ENCODE measurements around the gene ITPK1. TPM values are rescaled to one million over a fixed set of nuclear protein-coding genes. Genes with fewer than 3 reads are reported as not detected.
A peak's percentile ranks its signal among the peaks of the same experiment; 100 is the strongest.

The ITPK1 gene
- total RNA-seq, 1 experiment from 2014 or later = 80.3 TPM

DNA sequence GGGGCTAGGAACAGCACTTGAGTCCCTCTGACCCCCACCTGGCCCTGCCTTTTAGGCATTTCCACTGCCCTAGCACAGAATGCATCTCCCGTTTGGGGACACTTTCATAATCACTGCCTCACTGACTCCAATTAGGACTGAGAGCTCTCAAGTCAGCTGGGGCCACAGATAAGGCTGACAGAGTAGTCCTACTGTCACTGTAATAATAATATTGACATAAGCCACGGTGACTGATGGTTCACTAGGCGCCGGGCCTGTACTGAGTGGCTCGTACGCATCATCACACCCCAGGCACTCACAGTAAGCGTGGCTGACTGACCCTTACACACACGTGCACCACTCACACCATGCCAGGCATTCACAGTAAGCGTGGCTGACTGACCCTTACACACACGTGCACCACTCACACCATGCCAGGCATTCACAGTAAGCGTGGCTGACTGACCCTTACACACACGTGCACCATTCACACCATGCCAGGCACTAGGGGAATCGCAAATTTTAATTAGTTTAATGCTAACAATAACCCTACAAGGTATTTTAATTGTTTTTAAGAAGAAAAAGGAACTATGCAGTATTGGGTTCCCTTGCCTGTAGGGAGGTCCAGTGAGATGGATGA, 105.1 kb downstream of the ITPK1 start:
- no peak for DNase-seq (ENCODE audit: low spot score)

DNA sequence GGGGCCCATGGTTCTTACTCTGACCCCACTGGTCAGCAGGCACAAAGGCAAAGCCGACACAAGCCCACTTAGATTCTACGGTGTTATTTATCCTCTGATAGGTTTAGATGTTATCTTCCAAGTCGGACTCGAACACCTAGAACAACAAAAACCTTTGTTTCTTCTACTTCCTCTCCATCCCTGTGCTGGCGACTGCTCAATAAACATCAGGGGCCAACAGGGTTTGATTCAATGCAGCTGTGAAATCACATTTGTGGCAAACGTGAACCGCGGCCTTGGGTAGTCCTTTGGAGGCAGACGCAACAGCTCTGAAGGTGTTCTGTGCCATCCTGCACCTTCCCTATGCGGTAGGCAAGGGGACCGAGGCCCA, 105.6 kb downstream of the ITPK1 start:
- peak; percentile 25 for DNase-seq (ENCODE audit: low spot score)

DNA sequence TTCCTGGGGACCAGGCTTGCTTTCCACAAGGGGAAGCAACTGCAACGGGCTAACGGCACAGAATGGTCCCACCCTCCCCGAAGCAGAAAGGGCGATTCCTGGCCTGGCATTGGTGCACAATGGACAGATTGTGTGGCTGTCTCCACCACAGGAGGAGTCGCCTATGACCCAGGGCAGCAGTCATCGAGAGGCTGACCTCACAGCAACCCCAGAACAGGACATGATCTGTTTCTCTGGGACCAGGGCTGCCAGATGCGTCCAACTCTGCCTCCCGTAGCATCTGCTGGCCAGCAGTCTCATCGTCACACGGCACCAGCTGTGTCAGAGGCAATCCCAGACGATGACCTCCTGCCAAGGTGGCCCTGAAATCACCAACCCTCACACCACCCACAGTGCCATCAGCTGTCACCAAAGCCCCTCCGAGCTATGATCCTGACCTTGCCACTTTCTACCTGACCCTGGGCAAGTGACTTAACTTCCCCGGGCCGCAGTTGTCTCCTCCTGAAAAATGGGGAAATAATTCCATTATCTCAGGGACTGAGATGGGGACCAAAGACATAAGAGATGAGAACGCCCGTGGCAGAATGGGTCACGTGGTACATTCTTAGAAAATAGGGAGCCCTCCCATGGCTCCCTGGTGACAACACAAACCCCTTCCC, 106.1 kb downstream of the ITPK1 start:
- peak; percentile 45 for DNase-seq (ENCODE audit: low spot score)

DNA sequence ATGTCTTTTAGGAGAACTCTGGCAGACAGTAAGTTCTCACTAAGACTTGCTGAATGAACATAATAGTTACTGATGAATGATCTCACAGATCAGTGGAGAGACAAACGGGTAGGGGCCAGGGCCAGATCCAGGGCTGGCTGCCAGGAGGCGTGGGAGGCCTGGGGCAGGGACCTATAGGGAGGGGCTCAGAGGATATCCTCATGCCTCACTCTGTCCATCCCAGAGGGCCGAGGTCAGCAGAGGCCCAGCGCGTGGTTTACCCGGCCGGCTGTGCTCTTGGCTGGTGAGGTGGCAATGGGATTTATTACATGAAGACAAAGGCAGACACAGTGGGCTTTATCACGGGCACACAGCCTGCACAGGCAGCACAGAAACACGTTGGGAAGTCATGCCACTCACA, 107.3 kb downstream of the ITPK1 start:
- no peak for DNase-seq (ENCODE audit: low spot score)

DNA sequence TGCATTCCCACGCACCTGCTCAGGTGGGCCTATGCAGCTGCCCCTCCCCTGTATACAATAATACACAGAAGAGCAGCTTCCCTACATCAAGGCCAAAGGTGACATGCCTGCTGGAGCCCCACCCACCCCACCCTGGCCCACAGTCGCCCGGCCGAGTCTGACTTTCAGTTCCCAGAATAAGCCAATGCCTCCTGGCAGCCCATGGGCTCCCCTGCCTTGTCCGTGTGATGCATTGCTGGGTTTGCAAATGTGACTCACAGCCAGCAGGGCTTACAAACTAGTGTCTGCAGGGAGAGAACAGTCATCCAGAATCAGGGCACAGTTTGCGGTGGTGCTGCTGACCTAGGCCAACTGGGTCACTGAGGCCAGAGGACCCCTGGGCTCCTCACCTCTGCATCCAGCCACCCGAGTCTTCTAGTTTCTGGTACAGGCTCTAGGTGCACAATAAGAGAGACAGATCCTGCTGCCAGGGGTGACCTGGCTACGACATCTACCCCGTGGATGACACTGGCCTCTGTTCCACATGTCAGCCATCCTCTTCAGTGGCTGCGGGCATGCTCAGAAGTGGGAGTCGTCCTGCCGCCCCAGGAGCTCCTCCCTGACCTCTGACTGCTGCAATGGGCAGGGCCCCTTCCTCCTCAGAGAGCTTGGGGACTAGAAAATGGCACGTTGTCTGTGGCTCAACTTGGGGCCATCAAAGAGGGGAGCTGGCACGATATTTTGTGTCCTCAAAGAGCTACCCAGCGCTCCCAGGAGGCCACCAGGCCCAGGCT, 108.3 kb downstream of the ITPK1 start:
- no peak for DNase-seq (ENCODE audit: low spot score)

DNA sequence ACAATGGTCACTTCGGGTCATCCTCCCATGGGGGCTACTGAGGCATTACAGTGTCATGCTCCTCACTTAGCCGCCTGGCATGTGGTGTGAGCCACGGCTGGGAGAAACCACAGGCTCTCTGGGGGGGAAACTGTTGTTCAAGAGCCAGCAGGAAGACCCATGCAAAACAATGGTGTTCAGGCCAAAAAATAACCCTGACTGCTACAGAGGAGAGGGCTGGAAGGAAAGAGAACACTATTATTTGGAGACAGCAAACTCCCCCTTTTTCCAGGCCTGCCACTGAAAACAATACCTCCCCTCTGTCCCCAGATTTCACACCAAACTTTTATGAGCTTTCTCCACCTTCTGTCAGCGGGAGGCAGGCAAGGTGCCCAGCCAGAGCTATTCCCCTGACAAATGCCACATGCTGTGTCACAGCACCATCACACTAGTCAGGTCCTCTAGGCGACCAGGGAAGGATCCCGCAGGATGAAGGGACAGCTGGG, 109.1 kb downstream of the ITPK1 start:
- no peak for DNase-seq (ENCODE audit: low spot score)

DNA sequence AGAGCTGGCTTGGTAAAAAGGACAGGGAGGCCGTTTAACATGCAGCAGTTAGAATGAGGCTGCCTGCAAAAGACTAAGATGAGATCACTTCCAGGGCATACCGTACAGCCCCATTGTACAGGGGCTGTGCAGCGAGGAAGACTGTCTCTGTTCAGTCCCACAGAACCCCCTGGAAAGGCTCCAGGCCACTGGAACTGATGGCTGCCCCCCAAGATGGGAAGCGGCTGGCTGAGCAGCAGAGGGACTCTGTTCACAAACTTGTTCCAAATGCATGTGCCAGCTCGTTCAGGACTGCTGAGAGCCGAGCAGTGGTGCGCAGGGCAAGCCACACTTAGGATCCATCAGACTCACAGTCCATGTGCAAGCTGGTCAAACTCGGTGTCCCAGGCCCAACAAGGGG, 109.9 kb downstream of the ITPK1 start:
- no peak for DNase-seq (ENCODE audit: low spot score)

DNA sequence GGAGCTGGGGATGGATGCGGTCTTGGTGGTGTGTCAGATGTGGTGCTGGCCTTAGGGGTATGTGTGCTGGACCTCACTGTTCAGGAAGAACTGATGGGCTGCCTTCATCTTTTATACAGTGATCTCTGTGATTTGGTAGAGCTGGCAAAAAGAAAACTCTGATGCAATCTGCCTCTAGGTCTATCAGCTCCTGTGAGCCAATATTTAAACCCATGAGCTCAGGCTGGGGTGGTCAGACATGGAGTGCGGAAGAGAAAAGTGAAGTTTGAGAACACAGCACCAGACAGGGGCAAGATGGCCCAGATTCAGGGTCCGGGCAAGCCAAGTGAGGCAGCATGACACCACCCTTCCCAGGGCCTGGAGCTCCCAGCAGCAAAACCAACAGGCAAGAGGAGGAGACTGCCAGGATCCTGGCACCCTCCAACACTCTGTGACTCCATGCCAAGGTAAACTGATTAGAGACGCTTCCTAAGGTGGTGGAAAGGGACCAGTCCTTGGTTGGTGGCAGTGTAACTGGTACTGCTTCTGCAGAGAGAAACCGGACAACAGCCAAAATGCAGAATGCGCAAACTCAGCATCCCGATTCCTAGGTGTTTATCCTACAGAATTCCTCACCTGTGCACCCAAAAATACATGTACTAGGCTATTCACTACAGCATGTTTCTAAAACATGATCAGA, 110.5 kb downstream of the ITPK1 start:
- DNase-seq (ENCODE audit: low spot score) = no peak

DNA sequence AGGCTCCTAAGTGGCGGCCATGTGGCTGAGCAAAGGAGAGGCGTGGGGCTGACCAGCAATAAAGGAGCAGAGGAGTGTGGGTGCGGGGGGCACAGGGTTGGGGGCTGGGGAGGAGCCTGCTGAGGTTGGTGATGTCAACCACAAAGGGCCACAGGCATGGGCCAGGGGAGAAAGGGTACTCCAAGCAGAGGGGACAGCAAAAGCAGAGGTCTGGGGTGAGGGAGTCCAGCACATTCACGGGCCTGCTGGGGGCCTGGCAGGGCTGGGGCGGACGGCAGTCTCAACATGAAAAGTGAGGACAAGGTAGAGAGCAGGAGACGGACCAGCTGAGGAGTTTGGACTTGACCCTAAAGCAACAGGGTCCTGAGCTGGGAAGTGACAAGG, 111.0 kb downstream of the ITPK1 start:
- DNase-seq (ENCODE audit: low spot score) = no peak

DNA sequence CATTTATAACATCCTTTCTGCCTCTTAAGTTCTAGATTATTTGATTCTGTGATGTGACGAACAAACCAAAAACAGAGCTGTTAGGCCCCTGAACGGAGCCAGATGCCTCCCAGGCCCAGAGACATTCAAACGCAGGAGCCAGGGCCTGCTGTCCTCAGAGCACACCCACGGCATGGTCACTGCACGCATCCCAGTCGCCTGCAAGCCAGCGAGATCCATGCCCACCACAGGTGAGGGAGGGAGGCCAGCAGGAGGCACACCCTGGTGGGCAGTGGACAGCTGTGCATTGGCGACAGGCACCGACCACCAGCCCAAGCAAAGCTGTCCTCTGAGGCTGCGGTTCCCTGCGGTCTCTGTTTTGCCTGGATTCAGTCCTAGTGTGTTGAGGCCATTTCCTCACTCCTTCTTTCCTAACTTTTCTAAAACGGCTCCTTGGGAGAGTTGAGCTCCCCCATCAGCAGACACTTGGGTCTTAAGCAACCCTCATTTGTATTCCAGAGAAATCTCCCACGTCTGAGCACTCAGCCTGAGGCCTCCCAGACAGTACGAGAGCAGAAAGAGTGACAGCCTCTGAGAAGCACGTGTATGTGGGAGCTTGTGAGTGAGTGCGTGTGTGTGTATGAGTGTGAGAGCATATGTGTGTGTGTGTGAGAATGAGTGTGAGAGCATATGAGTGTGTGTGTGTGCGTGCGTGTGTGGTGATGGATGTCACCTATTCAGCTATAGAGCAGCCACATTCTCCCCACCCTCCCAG, 111.6 kb downstream of the ITPK1 start:
- DNase-seq (ENCODE audit: low spot score) = no peak

DNA sequence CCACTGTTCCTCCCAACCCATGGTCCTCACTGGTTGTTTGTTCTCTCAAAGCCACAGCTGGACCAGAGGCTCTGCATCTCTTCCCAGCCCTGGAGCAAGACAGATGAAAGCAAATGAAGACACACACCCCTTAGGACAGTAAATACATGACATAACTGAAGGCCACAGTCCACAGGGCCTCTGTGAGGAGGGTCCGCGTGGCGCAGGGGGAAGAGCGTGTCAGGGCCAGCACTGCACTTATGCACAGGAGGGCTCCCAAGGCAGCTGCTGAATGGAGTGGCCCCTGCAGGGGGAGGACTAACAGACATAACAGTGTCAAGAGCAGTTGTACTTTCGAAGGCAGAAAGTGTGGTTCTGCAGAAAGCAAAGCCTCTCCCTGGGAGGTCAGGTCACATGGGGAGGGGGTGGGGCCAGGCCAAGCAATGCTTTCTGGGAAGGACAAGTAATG, 112.8 kb downstream of the ITPK1 start:
- no peak for DNase-seq (ENCODE audit: low spot score)

DNA sequence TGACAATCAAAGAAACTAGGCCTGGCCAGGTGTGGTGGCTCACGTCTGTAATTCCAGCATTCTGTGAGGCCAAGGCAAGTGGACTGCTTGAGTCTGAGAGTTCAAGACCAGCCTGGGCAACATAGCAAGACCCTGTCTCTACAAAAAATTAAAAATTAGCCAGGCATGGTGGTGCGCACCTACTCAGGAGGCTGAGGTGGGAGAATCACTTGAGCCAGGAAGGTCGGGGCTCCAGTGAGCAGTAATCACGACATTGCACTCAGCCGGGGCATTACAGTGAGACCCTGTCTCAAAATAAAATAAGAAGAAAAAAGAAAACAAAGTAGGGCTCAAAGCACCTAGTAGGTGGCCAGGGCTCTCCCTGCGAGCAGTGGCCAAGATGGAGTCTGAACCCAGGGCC, 113.7 kb downstream of the ITPK1 start:
- no peak for DNase-seq (ENCODE audit: low spot score)

DNA sequence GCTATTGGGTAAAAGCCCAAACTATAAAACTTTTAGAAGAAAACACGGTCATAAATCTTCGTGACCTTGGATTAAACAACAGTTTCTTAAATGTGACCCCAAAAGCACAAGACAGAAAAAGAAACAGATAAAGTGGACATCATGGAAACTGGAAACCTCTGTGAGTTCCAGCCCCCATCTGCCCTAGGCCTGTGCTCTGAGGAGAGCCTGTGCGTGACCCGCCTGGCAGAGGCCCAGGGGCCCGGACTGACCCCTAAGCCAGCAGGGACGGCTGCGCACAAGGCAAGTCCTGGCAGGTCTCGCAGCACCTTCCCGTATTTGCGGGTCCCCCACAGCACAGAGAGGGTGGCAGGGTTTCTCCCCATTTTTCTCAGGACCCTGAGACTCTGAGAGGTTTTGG, 116.8 kb downstream of the ITPK1 start:
- no peak for DNase-seq (ENCODE audit: low spot score)

DNA sequence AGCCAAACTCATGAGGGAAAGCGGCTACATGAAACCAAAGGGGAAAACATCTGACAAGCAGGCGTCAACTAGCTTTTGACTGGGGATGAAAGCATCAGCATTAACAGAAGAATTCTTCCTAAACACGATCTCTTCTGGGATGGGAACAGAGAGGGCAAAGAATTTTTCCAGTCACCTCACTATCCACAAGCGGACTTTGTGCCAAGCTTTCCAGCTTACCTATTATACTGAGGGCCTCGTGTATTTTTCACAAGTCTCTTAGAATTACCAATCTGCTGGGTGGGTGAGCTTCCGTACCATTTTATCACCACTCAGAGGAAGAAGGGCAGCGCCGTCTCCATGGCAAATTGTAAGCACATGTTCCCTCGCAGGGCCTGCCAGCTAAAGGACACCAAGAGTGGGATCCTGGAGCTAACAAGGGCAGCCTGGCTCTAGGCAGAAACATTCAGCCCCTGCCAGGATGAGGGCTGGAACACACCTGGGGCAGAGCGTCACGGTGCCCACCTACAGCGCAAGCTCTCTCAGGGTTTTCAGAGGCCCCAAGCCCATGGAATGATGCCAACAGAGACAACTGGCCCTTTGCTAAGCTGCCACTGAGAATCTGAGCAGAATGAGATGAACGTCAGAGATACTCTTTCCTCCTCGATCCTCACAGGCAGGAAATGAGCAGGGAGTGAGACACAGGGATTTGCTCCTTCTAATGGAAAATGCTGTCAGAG, 118.2 kb downstream of the ITPK1 start:
- no peak for DNase-seq (ENCODE audit: low spot score)

DNA sequence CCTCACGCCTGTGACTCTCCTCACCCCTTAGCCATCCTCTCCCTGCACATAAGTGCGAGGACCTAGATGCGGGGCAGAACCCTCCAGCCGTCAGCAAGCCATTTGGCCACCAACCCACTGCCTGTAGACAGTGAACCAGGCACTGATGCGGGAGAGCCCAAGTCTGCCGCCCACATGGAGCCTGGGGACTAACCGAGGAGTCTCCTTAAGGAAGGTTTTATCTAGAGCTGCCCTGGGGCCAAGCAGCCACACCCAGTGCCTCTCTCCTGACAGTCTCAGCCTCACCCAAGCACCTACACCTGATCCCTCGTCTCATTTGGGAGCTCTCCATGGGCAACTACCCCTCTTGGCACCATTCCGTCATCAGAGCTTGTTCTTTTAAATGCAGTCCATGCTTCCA, 120.1 kb downstream of the ITPK1 start:
- DNase-seq (ENCODE audit: low spot score) = no peak

DNA sequence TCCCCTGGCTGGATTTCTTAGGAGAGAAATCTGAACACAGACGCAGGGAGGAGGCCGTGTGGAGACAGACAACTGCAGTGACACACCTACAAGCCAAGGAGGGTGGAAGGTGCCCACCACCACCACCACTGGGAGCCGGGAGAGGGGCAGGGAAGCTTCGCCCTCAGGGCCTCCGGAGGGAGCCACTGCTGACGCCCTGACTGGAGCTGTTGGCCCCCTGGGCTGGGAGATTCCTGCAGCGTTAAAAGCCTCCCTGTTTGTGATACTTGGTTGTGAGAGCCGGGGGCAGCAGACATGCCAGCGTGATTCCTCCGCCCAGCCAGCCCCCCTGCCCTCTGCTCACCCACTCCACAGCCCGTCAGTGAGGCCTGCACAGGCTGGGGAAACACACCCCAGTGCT, 120.8 kb downstream of the ITPK1 start:
- DNase-seq (ENCODE audit: low spot score) = no peak

DNA sequence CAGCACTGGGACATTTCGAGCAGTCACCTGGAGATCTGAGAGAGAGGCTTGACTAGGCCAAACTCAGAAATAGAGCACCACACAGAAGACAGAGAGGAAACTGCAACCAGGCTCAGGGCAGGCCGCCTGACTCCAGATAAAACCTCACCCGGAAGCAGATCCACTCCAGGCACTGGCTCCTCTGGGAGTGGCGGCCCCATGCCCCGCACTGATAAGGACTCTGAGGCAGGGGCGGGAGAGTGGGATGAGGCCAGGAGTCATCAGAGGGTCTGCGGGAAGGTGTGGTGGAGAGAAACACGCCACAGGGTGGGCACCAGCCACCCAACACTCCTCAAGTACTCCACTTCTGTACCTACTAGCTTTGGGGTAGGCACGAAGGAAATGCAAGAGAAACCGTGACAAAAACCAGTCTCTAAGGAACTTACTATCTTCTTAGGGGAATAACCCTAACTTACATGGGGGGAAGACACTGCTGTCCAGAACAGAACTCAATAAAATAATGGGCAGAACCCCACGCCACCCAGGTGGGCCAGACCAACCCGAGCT, 121.5 kb downstream of the ITPK1 start:
- DNase-seq (ENCODE audit: low spot score) = no peak

DNA sequence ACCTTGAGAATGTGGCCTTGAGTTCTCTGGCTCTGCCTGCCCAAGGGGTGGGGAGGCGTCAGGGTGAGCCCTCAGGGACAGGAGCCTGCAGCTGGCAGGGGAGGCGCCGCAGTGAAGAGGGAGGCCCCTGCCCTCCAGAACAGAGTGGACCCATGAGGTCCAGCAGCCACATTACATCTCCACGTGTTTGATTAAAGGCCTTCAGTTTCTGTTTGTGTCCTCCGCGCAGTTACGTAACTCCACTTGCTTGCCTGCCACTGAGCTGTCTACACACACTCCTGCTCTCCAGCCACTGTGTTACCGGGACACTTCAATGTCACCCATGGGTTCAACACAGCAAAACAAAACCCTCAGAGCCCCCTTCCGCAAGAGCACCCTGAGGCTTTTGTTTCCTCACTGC, 122.4 kb downstream of the ITPK1 start:
- DNase-seq (ENCODE audit: low spot score) = no peak

DNA sequence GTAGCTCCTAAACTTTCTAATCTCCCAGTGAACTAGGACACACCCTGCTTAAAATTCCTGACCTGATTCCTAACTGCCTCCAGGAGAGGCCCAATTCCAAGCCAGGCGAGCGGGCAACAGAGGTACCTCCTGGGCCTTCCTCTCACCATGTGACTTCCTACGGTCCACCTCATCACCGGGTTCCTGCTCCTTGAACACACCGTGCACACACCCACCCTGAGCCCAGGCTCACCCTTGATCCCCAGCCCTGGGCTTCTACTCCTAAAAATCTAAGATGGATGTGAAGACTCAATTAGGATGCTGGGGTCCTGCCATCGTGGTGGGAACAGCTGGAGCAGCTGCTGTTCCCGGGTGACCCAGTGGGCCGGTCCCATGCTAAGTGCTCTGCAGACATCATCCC, 124.2 kb downstream of the ITPK1 start:
- DNase-seq (ENCODE audit: low spot score) = no peak
